Tibial artery (tissue), 4 donors: ENCODE measurements around the gene IL10RB.

Source experiments
- DNase-seq, 2 donors: peaks; one replicate each; pipeline ENCODE4 v3.0.0-alpha.2; 2019
- H3K27ac ChIP-seq, 2 donors: fragments of 200-600 bp; sonication (generic) in 1 of 2; 1 replicate in 1 of 2; 2 replicates in 1 of 2; pipeline ENCODE4 v1.5.1; 2018 to 2019; ENCODE audit warnings: mild to moderate bottlenecking in 1 of 2
- H3K27me3 ChIP-seq, 2 donors: fragments of 200-600 bp; sonication (generic) in 1 of 2; one replicate each; pipeline versions ENCODE4 v1.5.1 to v1.6.0; 2016 to 2019
- H3K36me3 ChIP-seq, 3 donors: fragments of 200-600 bp; sonication (generic) in 2 of 3; one replicate each; pipeline ENCODE4 v1.5.1; 2016 to 2019; ENCODE audit warnings: mild to moderate bottlenecking in 2 of 3
- H3K4me1 ChIP-seq, 4 donors: fragments of 200-600 bp; sonication (generic) in 2 of 4; 1 replicate in 3 of 4; 2 replicates in 1 of 4; pipeline ENCODE4 v1.5.1; 2016 to 2019
- H3K4me3 ChIP-seq, 2 donors: fragments of 200-600 bp; sonication (generic) in 1 of 2; 1 replicate in 1 of 2; 2 replicates in 1 of 2; pipeline ENCODE4 v1.5.1; 2018 to 2019; ENCODE audit warnings: mild to moderate bottlenecking in 2 of 2
- H3K9me3 ChIP-seq, 3 donors: fragments of 200-600 bp; sonication (generic) in 1 of 3; one replicate each; pipeline ENCODE4 v1.5.1; 2016 to 2019
- intact Hi-C: fragments of 100-400 bp; cut with DNase I; formaldehyde crosslinking; loops from one replicate; pipeline ENCODE4 v1.15.0; 2023; ENCODE audit warnings: low total_unique reads
- TF ChIP-seq, protein P1 (sequence below), 2 experiments: fragments of 200-600 bp in 1 of 2; fragments of 450-650 bp in 1 of 2; IDR thresholded peaks; one replicate each; pipeline ENCODE4 v1.5.1; 2017 to 2019; ENCODE audit warnings: antibody characterized with exemption in 2 of 2, mild to moderate bottlenecking in 1 of 2, moderate library complexity in 1 of 2

The IL10RB gene

DNA sequence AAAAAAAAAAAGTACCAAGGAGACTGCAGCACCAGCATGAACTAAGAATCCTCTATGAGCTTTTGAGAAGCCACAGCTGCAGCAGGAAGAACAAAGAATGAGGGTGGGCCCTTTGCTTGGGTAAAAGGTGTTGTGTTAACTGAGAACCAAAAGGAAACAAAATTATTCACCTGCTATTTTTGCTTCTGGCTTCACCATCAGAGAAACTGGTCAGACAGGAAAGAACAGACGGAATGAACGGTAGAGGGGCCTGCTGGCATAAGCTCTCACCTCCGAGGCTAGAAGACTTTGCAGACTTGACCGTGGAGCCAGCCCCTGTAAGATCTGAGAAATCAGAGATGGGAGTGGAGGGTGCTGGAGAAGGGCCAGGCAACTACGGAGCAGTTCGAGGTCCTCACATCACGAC is 27.6 kb downstream of the IL10RB start:
- TF ChIP-seq, protein P1, sequence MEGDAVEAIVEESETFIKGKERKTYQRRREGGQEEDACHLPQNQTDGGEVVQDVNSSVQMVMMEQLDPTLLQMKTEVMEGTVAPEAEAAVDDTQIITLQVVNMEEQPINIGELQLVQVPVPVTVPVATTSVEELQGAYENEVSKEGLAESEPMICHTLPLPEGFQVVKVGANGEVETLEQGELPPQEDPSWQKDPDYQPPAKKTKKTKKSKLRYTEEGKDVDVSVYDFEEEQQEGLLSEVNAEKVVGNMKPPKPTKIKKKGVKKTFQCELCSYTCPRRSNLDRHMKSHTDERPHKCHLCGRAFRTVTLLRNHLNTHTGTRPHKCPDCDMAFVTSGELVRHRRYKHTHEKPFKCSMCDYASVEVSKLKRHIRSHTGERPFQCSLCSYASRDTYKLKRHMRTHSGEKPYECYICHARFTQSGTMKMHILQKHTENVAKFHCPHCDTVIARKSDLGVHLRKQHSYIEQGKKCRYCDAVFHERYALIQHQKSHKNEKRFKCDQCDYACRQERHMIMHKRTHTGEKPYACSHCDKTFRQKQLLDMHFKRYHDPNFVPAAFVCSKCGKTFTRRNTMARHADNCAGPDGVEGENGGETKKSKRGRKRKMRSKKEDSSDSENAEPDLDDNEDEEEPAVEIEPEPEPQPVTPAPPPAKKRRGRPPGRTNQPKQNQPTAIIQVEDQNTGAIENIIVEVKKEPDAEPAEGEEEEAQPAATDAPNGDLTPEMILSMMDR (IDR thresholded peaks at IDR 0.05), result no peak
- H3K9me3 ChIP-seq, result no peaks in the 10 kb centered on the region
- peaks cover 19 to 64% (median 50%) of the 10 kb centered on the region in 3 donors for H3K36me3 ChIP-seq
- H3K27me3 ChIP-seq, result no peaks in the 10 kb centered on the region
- peaks cover 0 to 9% (median 0%) of the 10 kb centered on the region in 4 donors for H3K4me1 ChIP-seq
- intact Hi-C loops, result no loop called here
- no peak overlapping the region for H3K27ac ChIP-seq
- H3K4me3 ChIP-seq, result no peak overlapping the region
- no peak for DNase-seq

DNA sequence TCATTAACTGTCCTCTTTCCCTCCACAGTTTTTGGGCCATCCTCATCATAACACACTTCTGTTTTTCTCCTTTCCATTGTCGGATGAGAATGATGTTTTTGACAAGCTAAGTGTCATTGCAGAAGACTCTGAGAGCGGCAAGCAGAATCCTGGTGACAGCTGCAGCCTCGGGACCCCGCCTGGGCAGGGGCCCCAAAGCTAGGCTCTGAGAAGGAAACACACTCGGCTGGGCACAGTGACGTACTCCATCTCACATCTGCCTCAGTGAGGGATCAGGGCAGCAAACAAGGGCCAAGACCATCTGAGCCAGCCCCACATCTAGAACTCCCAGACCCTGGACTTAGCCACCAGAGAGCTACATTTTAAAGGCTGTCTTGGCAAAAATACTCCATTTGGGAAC is 30.0 kb downstream of the IL10RB start:
- Histone ChIP-seq H3K36me3 (peaks cover 19 to 55% (median 42%) of the 10 kb centered on the region in 3 donors), H3K27ac (no peak overlapping the region), H3K4me3 (no peak overlapping the region), H3K9me3 (no peaks in the 10 kb centered on the region), H3K4me1 (no peaks in the 10 kb centered on the region), H3K27me3 (no peaks in the 10 kb centered on the region)
- TF ChIP-seq, protein P1 (IDR thresholded peaks at IDR 0.05), result no peak
- intact Hi-C loops, result no loop called here
- DNase-seq, result no peak

DNA sequence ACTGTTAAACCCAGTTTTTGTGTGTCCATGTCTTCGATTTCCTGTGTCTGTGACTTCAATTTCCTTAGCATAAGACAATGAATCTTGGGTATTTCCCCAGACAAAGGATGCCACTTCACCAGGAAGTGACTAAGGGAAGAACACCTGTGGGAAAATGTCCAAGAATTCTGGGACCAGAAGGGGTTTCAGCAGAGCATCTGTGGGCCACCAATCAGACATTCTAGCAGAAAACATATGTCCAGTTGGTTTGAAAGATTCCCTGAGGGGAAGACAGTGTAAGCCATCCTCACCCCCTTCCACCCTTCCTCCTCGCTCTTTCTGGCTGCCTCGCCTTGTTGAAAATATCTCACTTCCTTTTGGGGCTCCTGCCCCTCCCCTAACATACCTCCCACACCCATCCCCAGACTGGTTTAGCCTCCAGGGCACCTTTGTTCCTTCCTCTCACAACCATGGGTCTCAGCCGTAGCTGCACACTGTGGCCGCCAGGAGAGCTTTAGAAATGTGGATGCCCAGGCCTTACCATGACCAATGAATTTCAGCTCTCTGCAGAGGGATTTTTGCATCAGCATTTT is 33.1 kb downstream of the IL10RB start:
- Histone ChIP-seq H3K36me3 (peaks cover 8 to 24% (median 17%) of the 10 kb centered on the region in 3 donors), H3K4me1 (no peaks in the 10 kb centered on the region), H3K27ac (no peak overlapping the region), H3K27me3 (no peaks in the 10 kb centered on the region), H3K4me3 (no peak overlapping the region), H3K9me3 (no peaks in the 10 kb centered on the region)
- TF ChIP-seq, protein P1 (IDR thresholded peaks at IDR 0.05), result no peak
- intact Hi-C loops, result no loop called here
- DNase-seq, result no peak

DNA sequence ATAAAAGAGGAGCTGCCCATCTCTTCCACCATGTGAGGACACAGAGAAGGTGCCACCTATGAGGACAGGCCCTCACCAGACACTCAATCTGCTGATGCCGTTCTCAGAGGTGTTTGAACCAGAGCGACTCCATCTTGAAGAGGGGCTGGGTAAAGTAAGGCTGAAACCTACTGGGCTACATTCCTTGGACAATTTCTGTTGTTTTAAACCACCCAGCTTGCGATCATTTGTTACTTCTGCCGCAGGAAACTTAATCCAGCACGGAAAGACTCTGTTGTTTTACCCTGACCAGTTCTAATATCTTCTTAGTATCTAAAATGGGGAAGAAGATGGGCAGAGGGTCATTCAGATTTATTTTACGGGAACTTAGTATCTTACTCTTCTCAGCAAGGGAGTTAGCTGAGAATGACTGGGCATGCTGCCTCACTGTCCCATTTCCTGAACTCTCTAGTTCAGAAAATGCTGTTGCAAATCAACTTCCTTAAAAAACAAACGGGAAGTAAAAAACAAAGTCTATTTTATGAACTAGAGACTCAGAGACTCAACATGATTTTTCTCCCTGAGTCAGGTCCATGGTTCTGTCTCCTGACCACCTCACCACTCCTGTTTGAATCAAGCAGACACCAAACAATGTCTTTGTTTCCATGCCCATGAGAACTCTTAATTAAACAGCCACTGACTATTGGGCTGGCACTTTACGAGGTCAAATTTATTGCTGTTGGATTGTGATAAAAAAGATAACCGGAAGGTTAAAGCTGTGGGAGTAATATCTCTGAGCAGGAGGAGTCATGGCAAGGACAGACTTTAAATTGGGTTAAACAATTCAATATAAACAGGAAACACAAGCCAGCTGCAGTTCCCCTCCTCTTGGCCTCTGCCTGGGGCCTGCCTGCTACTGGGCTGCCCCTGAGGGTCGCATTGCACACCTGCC is 34.8 kb downstream of the IL10RB start:
- H3K4me3 ChIP-seq, result no peak overlapping the region
- H3K9me3 ChIP-seq, result no peaks in the 10 kb centered on the region
- no peaks in the 10 kb centered on the region for H3K27me3 ChIP-seq
- intact Hi-C loops, result no loop called here
- H3K4me1 ChIP-seq, result no peaks in the 10 kb centered on the region
- no peak for DNase-seq
- no peak overlapping the region for H3K27ac ChIP-seq
- TF ChIP-seq, protein P1 (IDR thresholded peaks at IDR 0.05), result no peak
- peaks cover 8 to 11% (median 8%) of the 10 kb centered on the region in 3 donors for H3K36me3 ChIP-seq

DNA sequence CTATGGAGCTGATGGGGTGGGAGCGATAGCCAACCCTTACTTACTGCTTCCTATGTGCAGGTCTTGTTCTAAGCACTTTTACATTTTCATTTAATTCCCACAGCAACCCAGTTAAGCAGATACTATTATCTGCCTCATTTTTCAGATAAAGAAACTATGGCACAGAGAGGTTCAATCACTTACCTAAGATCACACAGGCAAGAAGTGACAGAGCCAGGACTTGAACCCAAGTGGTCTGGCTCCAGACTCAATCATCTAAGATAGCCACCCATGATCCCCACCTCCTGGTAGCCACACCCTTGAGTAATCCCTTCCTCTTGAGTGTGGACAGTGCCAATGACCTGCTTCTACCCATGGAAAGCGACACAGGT is 35.5 kb downstream of the IL10RB start:
- intact Hi-C loops, result no loop called here
- peaks cover 1 to 4% (median 4%) of the 10 kb centered on the region in 3 donors for H3K36me3 ChIP-seq
- no peaks in the 10 kb centered on the region for H3K4me1 ChIP-seq
- DNase-seq, result no peak
- H3K27ac ChIP-seq, result no peak overlapping the region
- TF ChIP-seq, protein P1 (IDR thresholded peaks at IDR 0.05), result no peak
- no peak overlapping the region for H3K4me3 ChIP-seq
- H3K27me3 ChIP-seq, result no peaks in the 10 kb centered on the region
- H3K9me3 ChIP-seq, result no peaks in the 10 kb centered on the region
